VCaP (cell line): ENCODE results near the gene SLC18B1.

Experiments used
- H3K27ac ChIP-seq: fragments of 450-650 bp; 2 replicates; pipeline ENCODE4 v1.5.1; 2017
- CTCF ChIP-seq: fragments of 450-650 bp; conservative IDR thresholded peaks from 2 replicates; pipeline ENCODE4 v1.5.1; 2017; ENCODE audit warnings: mild to moderate bottlenecking, moderate library complexity

SLC18B1 gene

GRCh38 chr6:132819405-132820161 lies 21.1 kb upstream of the SLC18B1 start:
- peak overlapping the region; percentile 1; the same call in 1 of the 2 replicates for H3K27ac ChIP-seq
- no peak for TF ChIP-seq CTCF

- no peak for TF ChIP-seq CTCF
- H3K27ac ChIP-seq, result peak overlapping the region; percentile 97; the same call in 1 of the 2 replicates
Observed at GRCh38 chr6:132818404-132819359, 20.2 kb upstream of the SLC18B1 start.

GRCh38 chr6:132817554-132818403 lies 19.3 kb upstream of the SLC18B1 start:
- TF ChIP-seq CTCF, result no peak
- peak overlapping the region; percentile 97; the same call in 1 of the 2 replicates for H3K27ac ChIP-seq

- TF ChIP-seq CTCF, result no peak
- peak overlapping the region; percentile 97 for H3K27ac ChIP-seq
Observed at GRCh38 chr6:132816660-132817059, 18.2 kb upstream of the SLC18B1 start.

- no peak for TF ChIP-seq CTCF
- H3K27ac ChIP-seq, result peak overlapping the region; percentile 97
Observed at GRCh38 chr6:132814716-132815570, 16.5 kb upstream of the SLC18B1 start.

GRCh38 chr6:132813173-132813856 lies 14.9 kb upstream of the SLC18B1 start:
- no peak for TF ChIP-seq CTCF
- H3K27ac ChIP-seq, result peak overlapping the region; percentile 97
